Raji (cell line): ENCODE data around the gene CNRIP1.

Experiments
- POLR2A ChIP-seq: IDR thresholded peaks from 2 replicates; pipeline ENCODE4 v1.6.1; 2011; ENCODE audit warnings: low read depth, low read length, control low read depth; ENCODE audit not compliant: insufficient read depth

Gene CNRIP1

GRCh38 chr2:68317971-68318913 lies 1.5 kb downstream of the CNRIP1 start:
- TF ChIP-seq POLR2A: no peak

GRCh38 chr2:68316111-68316510 lies 3.6 kb downstream of the CNRIP1 start:
- TF ChIP-seq POLR2A: no peak

DNA sequence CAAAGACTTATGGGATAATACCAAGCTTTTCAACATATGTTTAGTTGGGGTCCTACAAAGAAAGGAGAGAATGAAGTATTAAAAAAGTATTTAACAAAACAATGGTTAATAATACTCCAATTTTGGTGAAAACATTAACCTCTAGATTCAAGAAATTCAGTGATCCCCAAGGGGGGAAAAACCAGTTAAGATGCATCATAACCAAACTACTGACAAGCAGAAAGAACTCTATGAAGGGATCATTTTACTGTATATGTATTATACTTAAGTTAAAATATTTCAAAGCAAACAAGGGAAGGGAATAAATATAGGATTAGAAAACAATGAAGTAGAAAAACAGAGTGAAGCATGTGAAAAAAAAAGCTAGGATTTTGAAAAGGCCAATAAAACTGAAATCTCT lies 8.7 kb downstream of the CNRIP1 start:
- TF ChIP-seq POLR2A: no peak

DNA sequence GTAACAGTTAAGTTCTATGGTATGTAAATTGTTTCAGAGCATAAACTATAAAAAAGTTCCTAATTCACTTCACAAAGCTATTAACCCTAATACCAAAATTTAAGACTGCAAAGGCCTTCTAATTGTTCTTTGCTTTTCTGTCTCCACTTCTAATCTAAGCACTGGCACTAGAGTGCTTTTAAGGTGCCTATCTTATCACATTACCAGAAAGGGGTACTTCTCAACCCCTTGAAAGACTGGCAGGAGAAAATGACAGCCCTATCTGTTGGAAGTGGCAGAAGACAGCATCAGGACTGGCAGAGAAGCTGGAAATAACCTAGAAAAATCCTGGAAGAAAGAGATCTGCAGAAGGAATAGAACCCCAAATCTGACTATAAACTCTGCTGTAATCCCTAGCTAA lies 10.3 kb downstream of the CNRIP1 start:
- TF ChIP-seq POLR2A: no peak

GRCh38 chr2:68303033-68303901 lies 16.5 kb downstream of the CNRIP1 start:
- TF ChIP-seq POLR2A: no peak

DNA sequence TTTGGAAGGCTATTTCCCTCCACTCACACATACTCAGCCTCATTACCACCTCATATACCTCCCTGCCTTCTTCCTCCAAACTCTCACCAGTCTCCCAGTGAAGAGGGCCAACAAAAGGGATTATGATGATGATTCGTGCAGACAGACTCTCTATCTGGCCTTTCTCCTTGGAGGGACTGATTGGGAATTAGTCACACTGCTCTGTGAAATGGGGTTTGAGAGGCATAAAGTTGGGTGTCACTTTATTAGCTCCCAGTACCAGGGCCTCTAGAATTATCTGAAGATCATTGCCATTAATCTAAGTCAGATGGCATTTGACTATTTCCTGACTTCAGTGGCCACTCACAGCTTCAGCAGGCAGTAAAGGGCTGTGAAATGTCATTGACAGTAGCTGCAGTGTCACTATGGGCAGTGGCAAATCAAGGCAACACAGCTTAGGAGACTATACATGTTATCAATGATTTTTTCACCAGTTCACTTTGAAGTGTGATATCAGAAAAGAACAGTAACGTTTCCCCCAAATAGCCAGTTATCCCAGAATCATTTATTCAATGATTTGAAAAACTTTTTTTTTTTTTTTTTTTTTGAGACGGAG lies 17.4 kb downstream of the CNRIP1 start:
- TF ChIP-seq POLR2A: no peak

GRCh38 chr2:68295516-68295915 lies 24.2 kb downstream of the CNRIP1 start:
- TF ChIP-seq POLR2A: no peak

- no peak for TF ChIP-seq POLR2A
These were observed 24.8 kb downstream of the CNRIP1 start for GRCh38 chr2:68294913-68295312.

- TF ChIP-seq POLR2A: no peak
These were observed 25.6 kb downstream of the CNRIP1 start for GRCh38 chr2:68294187-68294586.

DNA sequence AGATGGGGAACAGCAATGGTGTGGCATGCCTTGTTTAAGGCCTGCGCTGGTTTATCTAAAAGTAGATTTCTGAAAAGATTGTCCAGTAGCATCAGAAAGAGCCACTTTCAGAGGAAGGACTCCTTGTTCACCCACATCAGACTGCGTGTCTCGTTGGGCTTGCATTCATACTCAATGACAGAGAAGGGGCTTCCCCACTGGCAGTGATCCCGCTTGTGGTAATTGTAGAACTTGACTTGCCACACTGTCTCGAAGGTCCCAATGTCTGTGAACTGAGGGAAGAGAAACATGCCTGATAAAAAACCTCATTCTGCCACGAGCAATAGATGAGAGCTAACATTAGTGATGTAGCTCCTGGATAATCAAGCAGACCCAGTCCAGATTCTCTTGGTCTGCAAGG lies 26.0 kb downstream of the CNRIP1 start:
- TF ChIP-seq POLR2A: no peak

DNA sequence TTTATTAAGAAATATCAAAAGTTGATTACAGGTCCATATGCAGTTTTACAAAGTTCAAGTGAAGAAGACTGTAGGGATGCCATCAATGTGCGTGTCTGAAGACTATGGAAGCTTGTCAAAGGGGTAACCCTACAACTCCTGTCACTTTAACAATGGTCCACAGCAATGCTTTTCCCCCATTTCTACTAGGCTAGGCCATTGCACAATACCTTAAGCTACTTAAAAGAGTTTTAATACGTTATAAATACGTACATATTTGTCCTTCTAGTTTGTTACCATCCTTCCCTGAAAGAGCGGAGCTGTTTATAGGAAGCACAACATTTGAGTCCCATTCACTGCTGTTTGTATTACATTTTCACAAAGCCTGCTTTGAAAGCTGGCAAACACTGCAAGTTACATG lies 26.7 kb downstream of the CNRIP1 start:
- no peak for TF ChIP-seq POLR2A

DNA sequence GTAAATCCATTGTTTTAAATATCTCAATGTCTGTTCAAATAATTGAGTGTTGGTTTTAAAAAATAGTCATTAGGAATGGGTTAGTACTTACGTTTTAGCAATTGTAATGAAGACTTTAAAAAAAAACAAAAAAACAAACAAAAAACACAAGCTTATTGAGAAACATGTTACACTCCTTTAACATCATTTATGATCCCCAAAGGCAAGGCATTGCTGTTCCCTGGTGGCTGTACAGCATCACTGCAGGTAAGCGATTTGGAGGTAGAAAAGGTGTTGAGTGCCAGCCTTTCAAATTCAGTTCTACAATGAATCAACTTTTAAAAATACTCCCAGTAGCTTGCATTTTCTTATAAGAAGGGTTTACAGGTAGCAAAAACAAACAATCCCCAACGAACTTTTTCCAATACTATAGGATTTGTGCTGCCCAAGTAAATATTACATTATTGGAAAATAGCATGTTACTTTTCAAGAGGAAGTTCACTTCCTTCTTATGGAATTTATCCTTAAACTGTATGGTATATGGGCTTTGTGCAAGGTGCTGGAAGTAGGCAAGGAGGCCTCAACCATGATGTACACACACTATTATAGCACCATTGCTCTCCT lies 27.5 kb downstream of the CNRIP1 start:
- no peak for TF ChIP-seq POLR2A

GRCh38 chr2:68291314-68291713 lies 28.4 kb downstream of the CNRIP1 start:
- TF ChIP-seq POLR2A: no peak

GRCh38 chr2:68290901-68291300 lies 28.8 kb downstream of the CNRIP1 start:
- TF ChIP-seq POLR2A: no peak
